ENCODE measurements around the gene DHRS7B.
"Not testable (repeated sequence)": the region's sequence is repeated elsewhere in the genome, so short reads cannot be mapped to it uniquely, and the experiment has no call there.

DHRS7B gene

GRCh38 chr17:21107067-21107650, 19.6 kb upstream of the DHRS7B start:
- DNase-seq (ENCODE audit: low spot score): not testable (repeated sequence)

- DNase-seq (ENCODE audit: low spot score): no peak
Observed at GRCh38 chr17:21108651-21109050, 18.1 kb upstream of the DHRS7B start.

DNA sequence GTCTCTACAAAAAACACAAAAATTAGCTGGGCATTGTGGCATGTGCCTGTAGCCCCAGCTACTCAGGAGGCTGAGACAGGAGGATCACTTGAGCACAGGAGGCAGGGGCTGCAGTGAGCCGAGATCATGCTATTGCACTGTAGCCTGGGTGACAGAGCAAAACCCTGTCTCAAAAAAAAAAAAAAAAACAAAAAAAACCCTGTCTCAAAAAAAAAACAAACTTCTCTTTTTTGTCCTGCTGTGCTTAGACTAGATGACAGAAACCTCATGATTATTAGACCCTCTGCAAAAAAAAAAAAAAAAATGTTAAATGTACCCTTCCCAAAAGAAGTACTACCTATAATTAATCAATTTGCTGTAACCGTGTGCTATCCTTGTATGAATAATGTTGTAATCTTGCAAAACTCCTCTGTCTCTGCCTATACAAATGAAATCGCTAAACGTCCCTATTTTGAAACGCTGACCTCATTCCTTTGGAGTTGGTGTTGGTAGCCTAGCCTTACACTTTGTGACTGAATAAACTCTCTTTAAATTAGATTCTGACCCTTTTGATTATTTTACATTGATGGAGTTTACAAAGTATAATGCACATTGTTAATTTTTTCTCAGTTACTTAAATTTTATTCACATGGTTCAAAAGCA, 13.6 kb upstream of the DHRS7B start:
- DNase-seq (ENCODE audit: low spot score): no peak

DNA sequence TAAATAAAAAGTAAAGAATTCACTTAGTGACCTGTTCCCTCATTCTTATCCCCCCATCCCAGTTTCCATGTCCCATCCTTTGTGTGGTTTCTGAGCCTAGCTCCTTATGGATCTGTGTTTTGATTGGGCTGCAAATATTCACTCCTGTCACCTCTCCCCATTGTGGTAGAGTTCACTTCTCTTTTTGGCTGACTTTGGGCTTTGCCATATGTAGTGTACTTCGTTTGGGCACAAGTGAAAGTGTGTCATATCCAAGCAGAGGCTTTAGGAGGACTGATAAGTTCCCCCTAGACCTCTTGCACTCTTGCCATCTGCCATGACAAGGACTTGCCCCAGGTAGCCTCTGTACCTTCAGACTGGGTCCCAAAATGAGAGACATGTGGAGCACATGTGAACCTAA, 13.0 kb upstream of the DHRS7B start:
- DNase-seq (ENCODE audit: low spot score): no peak

DNA sequence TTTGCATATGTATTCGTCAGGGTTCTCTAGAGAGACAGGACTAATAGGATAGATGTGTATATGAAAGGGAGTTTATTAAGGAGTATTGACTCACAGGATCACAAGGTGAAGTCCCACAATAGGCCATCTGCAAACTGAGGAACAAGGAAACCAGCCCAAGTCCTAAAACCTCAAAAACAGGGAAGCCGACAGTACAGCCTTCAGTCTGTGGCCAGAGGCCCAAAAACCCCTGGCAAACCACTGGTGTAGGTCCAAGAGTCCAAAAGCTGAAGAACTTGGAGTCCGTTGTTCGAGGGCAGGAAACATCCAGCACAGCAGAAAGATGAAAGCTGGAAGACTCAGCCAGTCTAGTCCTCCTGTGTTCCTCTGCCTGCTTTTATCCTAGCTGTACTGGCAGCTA, 12.0 kb upstream of the DHRS7B start:
- DNase-seq (ENCODE audit: low spot score): not testable (repeated sequence)

DNA sequence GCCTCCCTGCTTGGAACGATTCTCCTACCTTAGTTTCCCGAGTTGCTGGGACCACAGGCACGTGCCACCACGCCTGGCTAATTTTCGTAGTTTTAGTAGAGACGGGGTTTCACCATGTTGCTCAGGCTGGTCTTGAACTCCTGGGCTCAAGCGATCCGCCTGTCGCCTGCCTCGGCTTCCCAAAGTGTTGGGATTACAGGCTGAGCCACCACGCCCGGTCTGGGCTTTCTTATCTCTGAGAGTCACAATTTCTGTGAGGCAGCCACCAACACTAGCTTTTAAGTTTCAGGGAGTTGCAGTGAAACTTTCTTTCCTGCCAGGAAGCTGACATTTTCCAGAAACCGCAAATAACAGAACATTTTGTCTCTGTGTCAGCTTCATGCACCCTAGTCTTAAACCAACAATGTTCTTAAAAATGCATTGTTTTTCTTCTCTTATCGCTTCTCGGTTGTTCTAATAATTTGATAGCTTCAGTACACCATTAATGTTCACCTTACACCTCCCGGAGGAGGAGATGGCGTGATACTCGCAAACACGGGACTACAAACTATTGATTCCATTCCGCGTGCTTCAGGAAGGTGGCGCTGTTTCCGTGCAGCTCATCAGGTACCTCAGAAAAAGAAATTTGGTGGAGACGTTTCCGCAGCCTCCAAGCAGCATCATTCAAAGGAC, 7.4 kb upstream of the DHRS7B start:
- peak; percentile 66 for DNase-seq (ENCODE audit: low spot score)

GRCh38 chr17:21119919-21120249, 6.9 kb upstream of the DHRS7B start:
- DNase-seq (ENCODE audit: low spot score): no peak

DNA sequence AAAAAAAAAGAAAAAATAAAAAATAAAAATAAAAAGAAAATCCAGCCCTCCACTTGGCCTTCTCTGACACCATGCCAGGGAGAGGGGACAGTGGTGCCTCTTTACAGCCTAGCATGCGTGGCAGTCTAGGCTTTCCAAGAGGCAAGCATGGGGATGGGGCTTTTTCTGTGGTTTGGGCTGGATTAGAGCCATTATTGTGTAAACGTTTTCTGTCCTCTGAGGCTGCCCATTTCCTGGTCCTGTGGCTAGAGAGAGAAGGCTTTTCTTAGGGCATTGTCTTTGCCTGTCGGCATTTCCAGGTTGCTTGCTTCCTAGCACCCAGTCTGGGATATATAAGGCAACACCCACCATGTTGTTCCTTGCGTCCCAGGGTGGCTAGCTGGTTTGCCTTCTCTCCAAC, 2.7 kb upstream of the DHRS7B start:
- DNase-seq (ENCODE audit: low spot score): no peak

- DNase-seq (ENCODE audit: low spot score): not testable (repeated sequence)
Observed at GRCh38 chr17:21124517-21124916, 2.2 kb upstream of the DHRS7B start.

DNA sequence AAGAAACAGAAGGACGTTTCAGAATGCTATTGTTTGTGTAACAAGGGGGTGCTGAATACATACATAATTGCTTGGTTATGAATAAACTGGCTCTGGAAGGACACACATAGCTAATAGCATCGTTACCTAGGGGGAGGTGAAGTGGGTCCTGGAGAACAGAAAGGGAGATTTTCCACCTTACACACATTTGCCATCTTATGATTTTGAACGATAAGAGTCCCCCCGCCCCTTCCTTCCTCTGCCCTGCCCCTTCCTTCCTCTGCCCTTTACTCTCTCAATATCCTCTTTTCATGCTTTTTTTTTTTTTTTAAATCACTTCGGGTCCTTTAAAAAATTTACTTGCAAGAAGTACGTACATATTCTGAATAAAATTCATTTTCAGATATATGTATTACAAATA, 902 bp upstream of the DHRS7B start:
- DNase-seq (ENCODE audit: low spot score): no peak

GRCh38 chr17:21127509-21128077, 829 bp downstream of the DHRS7B start:
- DNase-seq (ENCODE audit: low spot score): no peak

- peak; percentile 60 for DNase-seq (ENCODE audit: low spot score)
Observed at GRCh38 chr17:21129023-21129681, 2.4 kb downstream of the DHRS7B start.

- DNase-seq (ENCODE audit: low spot score): no peak
Observed at GRCh38 chr17:21131137-21131536, 4.4 kb downstream of the DHRS7B start.

DNA sequence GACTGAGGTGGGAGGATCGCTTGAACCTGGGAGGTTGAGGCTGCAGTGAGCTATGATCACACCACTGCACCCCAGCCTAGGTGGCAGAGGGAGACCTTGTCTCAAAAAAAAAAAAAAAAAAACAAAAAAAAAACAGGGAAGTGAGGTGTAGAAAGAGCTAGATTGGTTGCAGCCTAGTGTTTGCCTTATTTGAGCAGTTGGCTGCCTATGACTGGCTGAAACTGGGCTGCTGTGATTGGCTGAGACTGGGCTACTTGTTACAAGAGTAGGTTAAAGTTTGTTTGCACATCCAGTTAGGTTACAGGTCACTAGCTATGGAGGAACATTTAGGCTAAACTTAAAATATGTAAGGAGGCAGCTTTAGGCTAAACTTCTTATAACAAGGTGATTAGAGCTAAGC, 5.7 kb downstream of the DHRS7B start:
- no peak for DNase-seq (ENCODE audit: low spot score)

- DNase-seq (ENCODE audit: low spot score): no peak
Observed at GRCh38 chr17:21134559-21134958, 7.8 kb downstream of the DHRS7B start.

DNA sequence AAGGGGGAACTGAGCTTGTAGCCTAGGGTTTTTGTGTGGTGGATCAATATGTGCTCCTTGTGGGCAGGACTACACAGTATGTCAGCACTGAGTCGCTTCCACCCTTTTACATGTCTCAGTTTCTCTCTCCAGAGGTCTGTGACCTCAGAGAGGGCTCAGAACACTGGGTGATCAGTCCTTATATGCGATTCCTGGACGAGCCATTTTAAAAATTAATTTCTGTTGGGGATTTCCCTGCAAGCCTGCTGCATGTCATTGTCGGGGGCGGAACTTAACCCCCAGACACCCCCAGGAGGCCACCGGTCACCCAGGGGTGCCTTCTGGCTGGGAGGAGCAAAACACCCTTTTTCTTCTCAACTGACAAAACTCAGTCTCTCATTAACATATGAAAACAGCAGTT, 14.1 kb downstream of the DHRS7B start:
- DNase-seq (ENCODE audit: low spot score): no peak

GRCh38 chr17:21141331-21141730, 14.6 kb downstream of the DHRS7B start:
- no peak for DNase-seq (ENCODE audit: low spot score)

- not testable (repeated sequence) for DNase-seq (ENCODE audit: low spot score)
Observed at GRCh38 chr17:21142065-21142464, 15.3 kb downstream of the DHRS7B start.

DNA sequence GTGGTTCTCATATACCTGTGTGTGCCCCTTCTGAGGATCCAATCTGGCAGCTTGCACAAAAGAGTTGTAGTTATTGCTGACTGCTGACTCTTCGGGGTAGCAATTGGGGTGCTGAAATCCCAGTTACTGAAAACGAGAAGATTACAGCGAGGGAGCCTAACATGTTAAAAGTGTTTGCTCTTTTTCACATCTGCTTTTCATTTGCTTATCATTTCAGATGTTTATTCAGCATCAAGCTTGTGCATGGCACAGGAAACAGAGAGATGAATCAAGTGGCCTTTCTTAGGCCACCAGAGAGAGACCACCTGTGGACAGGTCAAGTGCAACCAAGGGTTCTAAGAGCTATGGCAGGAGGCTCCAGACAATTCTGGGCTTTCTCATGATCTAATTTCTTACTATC, 16.9 kb downstream of the DHRS7B start:
- no peak for DNase-seq (ENCODE audit: low spot score)

DNA sequence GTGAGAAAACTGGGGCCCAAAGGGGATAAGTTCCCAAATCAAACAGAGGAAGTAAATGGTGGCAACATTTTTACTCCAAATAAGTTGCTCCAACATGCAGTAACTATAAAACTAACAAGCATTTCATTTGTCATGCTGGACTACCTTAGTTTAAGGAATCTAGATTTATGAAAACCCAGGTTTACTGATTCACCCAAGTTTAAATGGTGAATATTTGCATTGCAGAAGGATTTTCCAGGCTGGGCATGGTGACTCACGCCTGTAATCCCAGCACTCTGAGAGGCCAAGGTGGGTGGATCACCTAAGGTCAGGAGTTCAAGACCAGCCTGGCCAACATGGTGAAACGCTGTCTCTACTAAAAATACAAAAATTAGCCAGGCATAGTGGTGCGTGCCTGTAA, 17.5 kb downstream of the DHRS7B start:
- DNase-seq (ENCODE audit: low spot score): not testable (repeated sequence)

- no peak for DNase-seq (ENCODE audit: low spot score)
Observed at GRCh38 chr17:21146362-21147015, 19.7 kb downstream of the DHRS7B start.

DNA sequence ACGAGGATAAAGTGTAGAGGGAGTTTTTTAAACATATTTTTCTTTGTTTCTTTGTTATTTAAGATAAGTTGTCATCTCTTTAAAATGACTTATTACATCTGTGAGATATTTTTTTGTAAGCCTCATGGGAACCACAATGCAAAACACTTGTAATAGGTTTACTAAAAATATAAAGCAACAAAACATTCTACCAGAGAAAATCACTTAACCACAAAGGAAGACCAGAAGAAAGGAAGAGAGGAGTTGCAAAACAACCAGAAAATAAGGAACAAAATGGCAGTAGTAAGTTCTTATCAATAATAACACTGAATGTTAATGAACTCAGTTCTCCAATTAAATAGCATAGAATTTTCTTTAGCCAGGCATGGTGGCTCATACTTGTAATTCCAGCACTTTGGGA, 22.9 kb downstream of the DHRS7B start:
- DNase-seq (ENCODE audit: low spot score): no peak
